TTC549 (cell line): ENCODE measurements around the gene GTF2F2.

Experiments
- FAIRE-seq: peaks from 2 replicates; lab custom pipeline; 2012; peaks lifted over from hg19 to GRCh38; lab: Jason Lieb, UNC

The GTF2F2 gene

DNA sequence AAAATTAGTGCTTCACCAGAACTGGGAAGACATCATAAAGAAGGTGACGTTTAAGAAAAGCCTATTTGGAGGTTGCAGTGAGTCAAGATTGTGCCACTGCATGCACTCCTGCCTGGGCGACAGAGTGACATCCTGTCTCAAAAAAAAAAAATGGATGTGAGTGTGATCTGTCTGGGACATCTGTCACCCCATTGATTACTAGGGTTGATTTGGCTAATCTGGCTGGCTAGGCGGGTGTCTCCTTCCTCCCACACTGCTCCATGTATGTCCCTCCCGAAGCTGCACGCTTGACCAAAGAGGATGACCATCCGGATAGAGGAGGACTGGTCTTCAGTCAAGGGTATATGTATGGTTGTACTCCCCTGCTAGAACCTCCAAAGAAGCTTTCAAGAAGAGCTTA, 2.6 kb downstream of the GTF2F2 start:
- FAIRE-seq = no peak

DNA sequence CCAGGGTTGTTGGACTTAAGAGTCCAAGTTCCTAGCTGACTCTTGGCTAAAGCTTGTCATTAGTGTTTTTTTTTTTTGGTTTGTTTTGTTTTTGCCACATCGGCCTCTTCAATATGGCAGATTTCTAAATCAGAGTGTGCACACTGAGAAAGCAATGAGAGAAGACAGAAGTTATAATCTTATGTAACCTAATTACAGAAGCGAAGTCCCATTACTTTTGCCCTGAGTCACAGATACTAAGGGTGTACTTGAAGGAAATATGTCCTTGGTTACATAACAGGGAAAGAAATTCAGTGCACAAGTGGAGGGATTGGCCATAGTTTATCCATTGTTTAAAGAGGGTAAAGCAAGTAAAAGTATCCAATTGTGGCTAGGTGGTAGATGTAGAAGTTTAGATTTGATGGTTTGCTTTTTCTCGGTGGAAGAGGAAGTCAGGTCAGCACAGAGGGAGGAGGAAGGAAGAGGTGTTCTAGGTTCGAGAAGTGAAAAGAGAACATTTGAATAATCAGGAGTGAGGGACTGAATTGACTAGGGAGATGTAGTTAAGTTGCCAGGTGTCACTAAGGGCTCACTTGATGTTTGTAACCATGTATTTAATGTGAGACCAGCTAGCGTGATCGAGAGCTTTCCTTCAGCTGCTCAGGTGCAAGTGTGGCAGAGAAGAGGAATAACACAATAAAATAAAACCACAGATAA, 12.2 kb downstream of the GTF2F2 start:
- FAIRE-seq = no peak

DNA sequence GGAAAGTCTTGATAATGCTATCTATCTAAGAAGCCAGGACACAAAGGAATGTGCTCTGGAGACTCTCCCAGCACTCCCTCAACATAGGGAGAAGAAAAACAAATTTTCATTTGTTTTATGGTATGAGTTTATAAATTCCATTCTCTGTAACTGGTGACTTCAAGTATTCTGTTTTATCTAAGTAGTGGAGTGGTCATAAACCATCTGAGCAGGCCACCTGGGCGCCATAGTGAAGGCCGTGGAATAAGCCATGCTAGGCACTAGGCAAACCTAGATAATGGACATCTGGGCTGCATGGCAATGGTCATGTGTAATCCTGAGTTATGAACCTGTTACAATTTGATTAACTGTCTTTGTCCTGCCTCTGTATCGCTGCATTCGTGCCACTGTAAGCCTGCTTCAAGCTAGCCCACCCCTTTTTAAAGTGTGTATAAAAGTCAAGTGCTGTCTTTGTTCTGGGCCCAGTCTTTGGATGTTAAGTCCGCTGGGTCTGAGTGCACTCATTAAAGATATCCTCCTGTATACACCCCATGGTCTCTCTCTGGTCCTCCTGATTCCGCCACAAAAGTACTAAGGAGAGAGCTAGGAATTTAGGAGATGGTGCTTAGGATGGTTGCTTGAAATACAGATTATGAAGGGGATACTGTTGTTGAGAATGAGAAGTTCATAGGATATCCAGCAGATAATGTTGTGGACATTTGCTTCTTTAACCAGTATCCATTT, 13.2 kb downstream of the GTF2F2 start:
- no peak for FAIRE-seq

DNA sequence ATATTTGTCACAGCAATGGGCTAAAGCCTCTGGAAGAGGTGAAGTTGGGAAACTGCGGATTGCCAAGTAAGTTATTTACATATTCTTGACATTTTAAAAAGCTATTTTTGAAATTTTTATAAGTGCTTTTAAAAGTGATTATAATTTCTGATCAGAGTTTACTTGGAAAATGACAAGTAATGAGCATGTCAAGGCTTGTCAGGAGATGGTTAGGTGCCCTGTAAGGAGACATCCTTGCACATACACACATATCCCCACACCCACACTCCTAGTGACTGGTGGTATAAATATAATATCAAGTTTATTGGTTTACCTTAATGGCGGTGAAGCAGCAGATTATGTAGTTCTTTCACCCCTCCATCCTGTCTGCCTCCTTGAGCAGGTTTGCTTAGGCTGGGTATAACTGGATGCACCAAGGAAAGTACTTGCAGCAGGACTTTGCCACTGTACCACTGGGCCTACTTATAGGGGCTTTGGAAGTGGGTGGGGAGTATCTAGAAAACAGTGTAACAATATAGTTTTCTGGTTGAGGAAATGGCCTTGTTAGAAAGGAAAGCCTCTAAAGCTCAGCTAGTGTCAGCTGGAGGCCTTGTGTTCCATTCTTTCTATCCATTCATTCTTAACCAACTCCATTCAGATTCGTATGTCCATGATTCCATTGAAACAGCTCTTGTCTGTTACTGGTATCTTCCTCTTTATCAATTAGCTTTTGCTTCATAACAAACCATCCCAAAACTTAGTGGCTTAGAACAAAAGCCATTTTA, 16.6 kb downstream of the GTF2F2 start:
- no peak for FAIRE-seq

DNA sequence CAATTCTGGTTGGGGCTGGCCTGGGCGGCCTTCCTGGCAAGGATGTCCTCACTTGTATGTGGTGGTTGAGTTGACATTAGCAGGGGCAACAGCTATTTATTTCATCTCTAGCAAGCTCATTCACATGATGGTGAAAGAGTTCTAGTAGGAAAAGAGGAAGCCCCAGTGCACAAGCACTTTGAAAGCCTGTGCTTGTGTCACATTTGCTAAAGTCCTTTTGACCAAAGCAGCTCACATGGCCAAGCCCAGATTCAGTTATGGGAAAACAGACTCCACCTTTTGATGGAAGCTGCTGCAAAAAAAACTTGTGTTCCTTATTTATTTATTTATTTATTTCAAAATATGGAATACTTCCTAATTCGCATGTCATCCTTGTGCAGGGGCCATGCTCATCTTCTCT, 17.2 kb downstream of the GTF2F2 start:
- FAIRE-seq = no peak

DNA sequence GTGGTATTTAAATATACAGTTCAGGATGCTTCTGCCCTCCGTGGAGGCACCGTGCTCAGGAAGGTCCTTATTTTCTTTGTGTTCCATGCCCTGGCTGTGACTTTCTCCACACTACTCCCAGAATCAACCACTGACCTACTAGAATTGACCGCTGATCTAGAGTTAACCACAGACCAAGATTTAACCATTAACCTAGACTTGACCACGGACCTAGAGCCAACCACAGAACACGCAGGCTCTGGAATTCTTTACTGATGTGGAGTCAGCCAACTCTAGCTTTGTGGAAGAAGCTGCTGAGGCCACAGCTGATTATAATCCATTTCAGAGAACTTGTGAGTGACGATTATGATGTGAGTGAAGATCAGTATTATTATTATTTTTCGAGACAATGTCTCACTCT, 18.0 kb downstream of the GTF2F2 start:
- FAIRE-seq = no peak

DNA sequence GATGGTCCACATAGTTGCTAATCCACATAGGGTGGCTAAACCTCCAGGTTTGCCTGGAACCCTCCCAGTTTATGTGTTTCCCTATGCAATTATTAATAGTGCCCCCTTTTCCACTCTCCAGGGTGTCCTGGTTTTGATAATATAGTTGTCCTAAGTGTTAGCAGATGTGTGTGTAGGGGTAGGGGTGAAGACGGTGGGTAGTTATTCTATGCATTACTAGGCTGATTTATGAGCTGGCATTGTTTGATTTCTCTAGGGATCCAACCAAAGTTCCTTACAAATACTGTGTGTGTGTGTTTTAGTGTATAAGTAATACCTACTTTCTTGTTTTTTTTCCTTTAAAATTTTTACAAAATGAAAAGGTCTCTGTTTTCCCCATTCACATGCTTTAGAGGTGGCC, 21.1 kb downstream of the GTF2F2 start:
- FAIRE-seq = no peak

DNA sequence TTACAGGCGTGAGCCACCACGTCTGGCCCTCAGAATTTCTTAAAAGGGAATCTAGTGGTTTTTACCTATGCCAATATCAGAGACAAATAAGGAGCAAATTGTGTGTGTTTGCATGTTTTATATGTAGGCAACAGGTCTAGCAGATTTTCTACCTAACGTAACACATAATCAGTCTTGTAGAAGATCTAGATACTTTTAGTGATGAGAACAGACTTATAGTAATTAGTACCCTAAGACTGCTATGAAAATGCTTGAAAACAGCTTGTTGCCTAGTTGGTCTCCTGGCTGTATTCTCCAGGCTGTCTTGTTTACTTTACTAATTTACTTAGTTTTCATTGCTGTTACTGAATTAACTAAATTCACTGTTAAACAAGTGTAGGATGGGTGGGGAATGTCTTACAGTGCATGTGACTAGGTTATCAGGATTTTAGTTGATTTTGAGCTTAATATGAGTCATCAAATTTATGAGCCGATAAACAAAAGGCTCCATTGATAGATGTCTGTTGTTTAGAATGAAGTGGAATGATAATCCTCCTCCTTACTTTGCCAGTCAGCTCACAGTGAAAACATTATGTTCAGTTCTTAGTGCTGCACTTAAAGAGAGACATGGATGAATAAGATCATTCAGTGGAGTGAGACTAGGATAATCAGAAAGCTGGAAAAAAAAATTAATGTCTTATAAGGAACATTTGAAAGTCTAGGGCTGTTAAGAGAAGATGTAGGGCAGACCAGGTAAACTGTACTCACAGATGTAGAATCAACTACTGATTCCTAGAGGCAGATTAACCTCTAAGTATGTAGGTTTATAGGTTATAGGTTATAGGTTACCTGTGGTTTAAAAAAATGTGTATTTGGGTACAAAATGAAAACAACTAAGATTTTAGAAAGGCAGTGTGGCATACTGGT, 22.4 kb downstream of the GTF2F2 start:
- no peak for FAIRE-seq

DNA sequence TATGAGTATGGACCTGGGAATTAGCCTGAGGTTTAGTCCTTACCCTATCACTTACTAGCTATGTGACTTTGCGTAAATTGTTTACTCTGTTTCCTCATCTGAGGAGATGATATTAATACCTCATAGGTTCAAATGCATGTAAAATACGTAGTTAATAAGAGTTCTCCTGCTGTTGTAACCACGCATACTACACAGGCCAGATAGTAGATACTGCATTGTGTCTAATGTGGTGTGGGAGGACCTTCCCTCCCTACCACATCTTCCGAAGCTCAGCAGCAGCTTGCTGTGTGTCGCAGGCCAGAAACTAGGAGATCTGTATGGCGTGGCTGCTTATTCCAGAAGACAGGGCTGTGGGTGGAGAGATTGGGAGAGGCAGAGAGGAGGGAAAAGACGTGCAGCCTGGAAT, 23.0 kb downstream of the GTF2F2 start:
- no peak for FAIRE-seq

DNA sequence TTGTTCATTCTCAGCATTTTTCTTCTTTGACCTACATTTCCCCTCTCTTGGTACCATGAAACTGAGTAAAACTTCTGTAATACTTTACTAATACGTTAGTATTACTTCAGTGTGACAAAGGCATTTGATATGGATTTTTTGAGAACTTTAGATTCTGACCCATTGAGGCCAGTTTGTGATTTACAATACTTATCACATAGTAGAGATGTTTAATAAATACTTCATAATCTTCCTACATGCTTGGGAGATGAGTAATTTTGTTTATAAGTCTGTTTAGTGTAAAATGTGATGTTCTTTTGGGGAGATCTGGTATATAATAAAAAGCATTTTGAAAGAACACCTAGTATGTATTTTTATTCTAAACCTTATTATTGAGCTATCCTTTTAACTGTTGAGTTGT, 29.7 kb downstream of the GTF2F2 start:
- no peak for FAIRE-seq

DNA sequence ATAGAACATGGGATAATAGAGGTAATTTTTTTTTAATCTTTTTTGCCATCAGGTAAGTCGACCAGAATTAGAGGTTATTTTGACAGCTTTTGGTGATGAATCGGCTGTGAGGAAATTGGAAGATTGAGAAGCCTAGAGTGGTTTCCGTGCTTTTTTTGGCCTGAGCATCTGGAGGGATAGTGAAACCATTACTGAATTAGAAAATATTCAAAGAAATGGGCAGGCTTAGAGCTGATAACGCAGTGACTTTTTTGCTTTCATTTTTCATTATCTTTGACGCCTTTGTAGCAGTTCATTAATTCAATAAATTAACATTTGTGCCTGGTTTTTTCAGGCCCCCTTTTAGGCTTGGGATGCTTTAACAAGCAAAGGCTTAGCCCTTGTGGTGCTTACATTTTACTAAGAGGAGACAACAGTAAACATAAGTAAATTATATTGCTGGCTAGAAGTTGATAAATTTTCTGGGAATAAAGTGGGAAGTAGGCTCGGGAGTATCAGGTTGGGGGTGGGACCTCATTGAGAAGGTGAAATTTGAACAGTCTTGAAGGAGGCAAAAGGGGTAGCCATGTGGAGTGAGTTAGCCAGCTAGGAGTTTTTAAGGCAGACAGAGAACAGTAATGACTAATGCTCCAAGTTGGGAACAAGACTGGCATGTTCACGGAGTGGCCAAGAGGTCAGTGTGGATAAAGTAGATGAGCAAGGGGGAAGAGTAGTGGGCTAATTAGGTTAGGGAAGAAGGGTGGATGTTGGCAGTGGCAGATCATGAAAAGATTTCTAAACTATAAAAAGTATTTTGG, 36.5 kb downstream of the GTF2F2 start:
- no peak for FAIRE-seq

DNA sequence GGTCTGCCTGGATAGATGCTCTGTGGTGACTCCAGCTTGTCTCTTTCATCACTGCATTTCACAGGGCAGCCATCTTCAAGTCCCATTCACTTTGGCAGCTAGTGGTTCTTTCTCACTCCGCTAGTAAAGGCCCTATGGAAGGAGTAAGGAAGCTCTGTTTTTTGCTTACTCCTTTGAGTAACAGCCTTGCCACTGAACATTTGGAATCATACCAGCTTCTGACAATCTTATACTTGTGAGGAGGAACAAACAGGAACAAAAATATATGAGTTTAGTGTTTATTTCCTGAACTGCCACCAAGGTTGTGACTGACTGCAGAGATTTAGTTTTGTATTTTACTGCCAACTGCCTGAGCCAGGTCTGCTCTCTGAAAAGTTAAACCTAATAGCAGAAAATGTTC, 41.9 kb downstream of the GTF2F2 start:
- no peak for FAIRE-seq

DNA sequence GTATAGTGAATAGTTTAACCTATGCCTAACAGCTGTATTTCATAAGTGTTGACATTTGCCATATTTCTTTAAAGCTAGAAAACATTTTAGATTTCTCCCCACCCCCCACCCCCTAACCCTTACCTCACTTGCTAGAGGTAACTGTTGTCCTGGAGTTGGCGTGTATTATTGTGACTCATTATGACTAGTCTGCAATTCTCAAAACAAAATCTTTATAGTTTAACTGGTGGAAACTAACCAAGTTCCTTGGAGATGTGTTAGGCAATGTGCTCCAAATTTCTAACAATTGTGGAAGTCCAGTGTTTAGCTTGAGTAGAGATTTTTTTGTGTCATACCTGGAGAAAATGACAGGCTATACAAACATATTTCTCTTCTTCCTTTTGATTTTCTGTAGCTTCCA, 42.5 kb downstream of the GTF2F2 start:
- no peak for FAIRE-seq

DNA sequence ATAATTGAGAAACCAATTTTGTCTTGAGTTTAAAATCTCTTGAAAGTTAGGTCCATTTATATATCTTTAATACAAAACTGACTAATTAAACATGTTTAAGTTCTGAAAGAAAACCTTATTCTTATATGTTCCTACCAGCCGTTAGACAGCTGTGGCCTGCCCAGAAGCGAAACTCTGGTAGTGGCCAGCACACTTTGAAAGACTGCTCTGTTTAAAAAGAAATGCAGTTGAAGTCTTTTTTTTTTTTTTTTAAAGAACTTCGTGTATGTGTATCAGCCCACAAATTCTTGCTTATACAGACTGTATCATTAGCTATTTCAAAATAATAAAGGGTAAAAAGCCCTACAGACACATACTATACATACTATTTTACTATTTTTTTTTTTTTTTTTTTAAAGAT, 46.5 kb downstream of the GTF2F2 start:
- FAIRE-seq = no peak

DNA sequence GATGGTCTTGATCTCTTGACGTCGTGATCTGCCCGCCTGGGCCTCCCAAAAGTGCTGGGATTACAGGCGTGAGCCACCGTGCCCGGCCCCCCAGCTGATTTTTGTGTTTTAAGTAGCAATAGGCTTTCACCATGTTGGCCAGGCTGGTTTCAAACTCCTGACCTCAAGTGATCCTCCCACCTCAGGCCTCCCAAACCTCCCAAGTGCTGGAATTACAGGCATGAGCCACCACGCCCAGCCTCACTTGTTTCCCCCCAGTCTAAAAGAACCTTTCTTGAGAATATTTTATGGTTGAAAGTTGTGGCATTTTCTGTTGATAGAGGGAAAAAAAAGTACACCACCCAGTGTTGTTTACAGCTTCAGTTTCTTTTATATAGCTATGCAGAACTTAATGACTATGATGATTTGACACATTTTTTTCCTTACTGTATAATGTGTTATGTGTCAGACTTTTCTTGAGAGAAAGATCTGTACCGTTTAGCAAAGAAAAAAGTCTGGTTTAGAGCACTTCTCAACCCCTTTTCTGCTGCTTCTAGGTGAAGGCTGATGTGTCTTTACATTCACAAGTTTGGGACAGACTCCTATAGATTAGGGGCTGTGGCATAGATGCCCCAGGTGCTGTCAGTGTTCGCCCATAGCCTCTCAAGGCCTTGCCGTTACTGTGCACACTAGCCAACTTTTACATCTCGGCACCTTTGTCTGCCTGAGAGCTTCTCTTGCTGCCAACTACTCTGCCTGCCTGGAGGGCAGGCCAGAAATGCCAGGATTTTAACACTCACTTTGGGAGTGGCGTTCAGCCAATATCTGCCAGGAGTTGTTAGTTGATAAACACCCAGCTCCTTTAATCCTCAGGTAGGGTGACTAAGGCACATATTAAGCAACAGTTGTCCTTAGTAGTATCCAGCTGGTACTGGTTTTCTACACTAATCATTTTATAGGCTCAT, 47.6 kb downstream of the GTF2F2 start:
- no peak for FAIRE-seq

DNA sequence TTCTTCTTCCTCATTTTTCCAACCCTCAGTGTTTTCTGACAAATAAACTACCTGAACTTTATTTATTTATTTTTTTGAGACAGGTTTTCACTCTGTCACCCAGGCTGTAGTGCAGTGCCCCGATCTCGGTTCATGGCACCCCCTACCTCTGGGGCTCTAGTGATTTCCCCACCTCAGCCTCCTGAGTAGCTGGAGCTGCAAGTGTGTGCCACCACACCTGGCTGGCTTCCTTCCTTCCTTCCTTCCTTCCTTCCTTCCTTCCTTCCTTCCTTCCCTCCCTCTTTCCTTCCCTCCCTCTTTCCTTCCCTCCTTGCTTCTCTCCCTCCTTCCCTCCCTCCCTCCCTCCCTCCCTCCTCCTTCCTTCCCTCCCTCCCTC, 48.2 kb downstream of the GTF2F2 start:
- no peak for FAIRE-seq

DNA sequence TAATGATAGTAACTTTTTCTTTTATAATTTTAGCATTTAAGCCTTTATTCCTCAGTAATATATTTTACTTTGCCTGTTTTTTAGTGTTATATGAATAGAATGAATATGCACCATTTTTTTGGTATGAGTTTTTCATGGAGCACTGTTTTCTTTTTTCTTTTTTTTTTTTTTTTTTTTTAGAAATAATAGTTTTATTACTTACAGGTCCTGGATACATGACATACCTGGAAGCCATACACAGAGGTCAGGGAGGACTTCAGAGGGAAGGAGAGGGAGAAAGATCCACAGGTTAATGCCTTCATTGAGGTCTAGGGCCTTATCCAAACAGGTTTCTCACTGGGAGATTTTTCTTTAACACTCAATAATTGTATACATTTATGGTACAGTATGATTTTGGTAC, 54.2 kb downstream of the GTF2F2 start:
- FAIRE-seq = no peak

DNA sequence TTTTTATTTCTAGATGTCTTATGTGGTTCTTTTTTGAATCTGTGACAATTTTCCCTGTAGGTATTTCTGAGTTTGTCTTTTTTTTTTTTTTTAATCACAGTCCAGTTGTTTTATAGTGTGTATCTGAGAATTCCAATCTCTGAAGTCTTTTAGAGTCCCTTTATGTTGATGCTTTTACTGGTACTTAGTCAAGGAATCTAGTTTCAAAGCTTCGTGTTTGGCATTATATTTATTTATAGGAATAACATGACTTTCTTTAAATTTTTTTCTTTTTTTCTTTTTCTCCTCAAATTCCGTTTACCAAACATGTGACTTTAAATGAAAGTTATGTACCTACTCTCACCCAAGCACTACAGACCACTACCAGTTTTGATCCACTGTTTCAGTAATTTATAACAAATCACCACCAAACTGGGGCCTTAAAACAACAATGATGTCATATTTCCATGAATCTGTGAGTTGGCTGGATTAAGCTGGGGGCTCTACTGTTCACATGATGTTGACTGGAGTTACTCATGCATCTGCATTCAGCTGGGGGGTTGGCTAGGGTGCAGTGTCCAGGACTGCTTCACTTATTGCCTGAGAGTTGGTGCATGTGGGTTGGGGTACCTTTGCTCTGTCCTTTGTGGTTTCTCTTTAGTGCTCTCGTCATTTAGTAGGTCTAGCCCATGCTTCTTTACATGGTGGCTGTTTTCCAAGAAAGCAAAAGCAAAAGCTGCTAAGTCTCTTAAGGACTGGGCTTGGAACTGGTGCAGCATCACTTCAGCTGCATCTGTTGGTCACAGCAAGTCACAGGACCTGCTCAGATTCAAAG, 58.2 kb downstream of the GTF2F2 start:
- FAIRE-seq = no peak

DNA sequence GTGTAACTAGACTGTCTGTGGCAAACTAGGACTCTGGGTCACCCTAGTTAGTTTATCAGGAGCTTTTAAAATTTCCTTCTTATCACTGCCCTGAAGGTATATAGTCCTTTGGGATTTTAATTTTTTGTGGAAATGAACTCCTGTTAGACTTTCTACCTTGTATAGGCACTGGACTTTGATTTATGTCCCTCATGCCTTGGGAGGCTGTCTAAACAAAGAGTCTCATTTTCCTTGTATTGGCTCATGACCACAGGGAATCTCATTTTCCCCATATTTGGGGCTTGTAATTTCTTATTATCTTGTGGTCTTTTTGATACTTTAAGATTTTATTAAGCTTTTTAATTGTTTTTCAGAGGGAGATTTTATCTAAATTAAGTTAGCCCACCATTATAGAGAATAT, 59.1 kb downstream of the GTF2F2 start:
- no peak for FAIRE-seq

DNA sequence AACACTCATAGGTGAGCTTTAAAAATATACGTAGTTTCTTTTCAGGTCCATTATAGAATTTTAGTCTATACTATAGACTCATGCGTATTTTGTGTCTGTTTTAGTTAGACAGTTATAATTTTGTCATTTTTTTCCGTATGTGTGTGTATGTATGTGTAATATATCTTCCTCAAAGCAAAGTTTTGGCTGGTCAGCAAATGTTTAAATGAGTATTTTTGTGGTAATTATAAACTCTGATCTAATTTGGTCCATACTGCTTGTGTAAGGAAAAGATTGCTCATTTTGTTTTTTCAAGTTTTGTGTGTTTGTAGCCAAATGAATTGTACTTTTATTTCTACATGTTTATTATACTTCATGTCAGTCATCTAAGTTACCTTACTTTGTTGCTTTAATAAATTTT, 60.0 kb downstream of the GTF2F2 start:
- FAIRE-seq = no peak
